GM08714 (cell line): ENCODE data around the gene NPAS3.

Experiments used
- H3K4me3 ChIP-seq: fragments of 200-500 bp; sonication (Bioruptor generic); 2 replicates; pipeline ENCODE4 v1.5.1; 2014; ENCODE audit warnings: mild to moderate bottlenecking, low read length, inconsistent platforms
- ZNF274 ChIP-seq: IDR thresholded peaks from 2 replicates; pipeline ENCODE4 v1.6.1; 2012; ENCODE audit warnings: mild to moderate bottlenecking, low read depth, low read length

NPAS3 gene

DNA sequence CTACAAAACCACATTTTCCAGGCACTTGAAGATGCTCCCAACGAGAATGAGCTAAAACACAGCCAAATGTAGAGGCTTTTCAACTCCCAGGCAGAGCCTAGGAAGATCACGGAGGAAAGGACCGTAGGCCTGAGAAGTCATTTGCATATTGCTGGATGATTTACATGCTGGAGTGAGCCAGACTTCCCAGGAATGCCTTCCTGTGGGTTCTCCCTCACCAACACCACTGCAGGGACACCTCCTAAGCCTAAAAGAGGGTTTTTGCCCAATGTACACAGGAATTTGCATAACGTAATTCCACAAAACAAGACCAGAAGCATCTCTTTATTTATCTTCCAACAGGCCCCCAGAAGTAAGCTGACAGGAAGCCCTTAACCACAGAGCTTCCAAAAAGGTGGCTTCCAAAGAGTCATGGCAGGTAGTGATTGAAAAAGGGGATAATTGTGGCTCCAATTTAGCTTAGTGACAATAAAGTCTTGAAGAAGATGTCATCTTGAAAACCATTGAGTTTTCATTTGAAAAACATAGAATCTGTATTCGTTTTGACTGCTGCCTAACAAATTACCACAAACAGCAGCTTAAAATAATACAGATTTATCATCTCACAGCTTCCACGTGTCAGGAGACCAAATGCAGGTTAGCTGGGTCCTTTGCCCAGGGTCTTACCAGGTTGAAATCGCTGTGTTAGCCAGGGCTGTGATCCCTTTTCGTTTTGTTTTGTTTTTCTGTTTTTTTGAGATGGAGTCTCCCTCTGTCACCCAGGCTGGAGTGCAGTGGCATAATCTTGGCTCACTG lies 896.0 kb downstream of the NPAS3 start:
- no peak for TF ChIP-seq ZNF274
- H3K4me3 ChIP-seq, result no peak overlapping the region

DNA sequence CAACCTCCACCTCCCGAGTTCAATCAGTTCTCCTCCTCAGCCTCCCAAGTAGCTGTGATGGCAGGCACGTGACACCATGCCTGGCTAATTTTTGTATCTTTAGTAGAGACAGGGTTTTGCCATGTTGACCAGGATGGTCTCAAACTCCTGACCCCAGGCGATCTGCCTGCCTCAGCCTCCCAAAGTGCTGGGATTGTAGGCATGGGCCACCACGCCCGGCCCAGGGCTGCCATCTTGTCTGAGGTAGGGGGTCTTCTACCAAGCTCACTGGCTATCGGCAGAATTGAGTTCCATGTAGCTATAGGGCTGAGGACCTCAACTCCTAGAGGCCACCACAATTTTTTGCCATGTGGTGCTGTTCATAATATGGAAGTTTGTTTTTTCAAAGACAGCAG lies 896.6 kb downstream of the NPAS3 start:
- no peak for TF ChIP-seq ZNF274
- no peak overlapping the region for H3K4me3 ChIP-seq

DNA sequence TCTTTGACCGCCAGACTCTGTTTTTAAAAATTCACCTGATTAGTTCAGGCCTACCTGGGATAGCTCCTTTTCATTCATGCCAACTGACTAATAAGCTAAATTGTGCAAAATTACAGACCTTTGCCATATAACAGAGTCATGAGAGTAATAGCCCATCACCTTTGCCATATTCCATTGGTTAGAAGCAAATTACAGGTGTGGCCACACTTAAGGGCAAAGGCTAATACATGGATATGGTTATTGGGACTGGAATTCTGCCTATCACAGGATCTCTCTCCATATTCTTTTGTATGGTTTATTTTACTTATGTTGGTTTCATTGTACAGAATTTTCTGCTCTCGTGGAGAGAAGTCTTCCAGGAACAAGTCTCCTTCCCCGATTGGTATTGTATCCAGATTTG lies 897.0 kb downstream of the NPAS3 start:
- TF ChIP-seq ZNF274, result no peak
- H3K4me3 ChIP-seq, result no peak overlapping the region

DNA sequence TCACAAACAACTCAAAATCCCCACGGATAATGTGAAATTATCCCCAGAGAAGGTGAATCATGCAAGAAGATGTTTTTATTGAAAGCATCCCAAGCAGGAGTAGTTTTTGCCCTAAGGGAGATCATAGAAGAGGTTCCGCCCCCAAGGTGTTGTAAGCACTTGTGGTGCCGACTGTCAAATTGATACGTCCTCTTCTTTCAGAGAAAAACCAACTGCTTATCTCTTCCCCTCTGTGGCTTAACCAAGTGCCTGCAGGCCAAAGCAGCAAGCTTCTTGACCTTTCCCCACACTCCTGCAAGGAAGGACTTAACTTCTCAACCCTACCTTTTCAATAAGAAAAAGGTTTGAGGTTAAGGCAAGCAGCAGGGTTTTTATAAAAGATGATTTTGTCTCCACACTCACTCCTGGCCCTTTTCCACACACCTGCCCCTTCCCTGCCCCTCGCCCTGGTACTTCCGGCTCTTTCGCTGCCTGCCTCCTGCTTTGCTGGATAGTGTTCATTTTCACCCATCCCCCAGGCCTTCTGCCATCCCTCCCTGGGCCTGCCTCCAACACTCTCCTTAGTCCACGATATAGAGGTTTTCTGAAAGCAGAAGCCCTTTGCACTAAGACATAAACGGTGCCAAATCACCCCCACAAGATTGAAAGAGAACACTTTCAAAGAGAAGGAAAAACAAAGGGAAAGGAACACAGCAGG lies 897.7 kb downstream of the NPAS3 start:
- no peak for TF ChIP-seq ZNF274
- H3K4me3 ChIP-seq, result no peak overlapping the region

GRCh38 chr14:33836900-33837577 lies 898.4 kb downstream of the NPAS3 start:
- TF ChIP-seq ZNF274, result no peak
- H3K4me3 ChIP-seq, result no peak overlapping the region

GRCh38 chr14:33837943-33838683 lies 899.4 kb downstream of the NPAS3 start:
- H3K4me3 ChIP-seq, result no peak overlapping the region
- TF ChIP-seq ZNF274, result no peak

- TF ChIP-seq ZNF274, result no peak
These were observed 900.8 kb downstream of the NPAS3 start for GRCh38 chr14:33839193-33840076.

GRCh38 chr14:33840797-33841196 lies 902.1 kb downstream of the NPAS3 start:
- no peak for TF ChIP-seq ZNF274
- H3K4me3 ChIP-seq, result no peak overlapping the region

More at GRCh38 chr14:33839193-33840076, 900.8 kb downstream of the NPAS3 start:
- H3K4me3 ChIP-seq, result no peak overlapping the region

- TF ChIP-seq ZNF274, result no peak
- H3K4me3 ChIP-seq, result no peak overlapping the region
These were observed 903.6 kb downstream of the NPAS3 start for GRCh38 chr14:33842299-33842698.

GRCh38 chr14:33844118-33844517 lies 905.4 kb downstream of the NPAS3 start:
- H3K4me3 ChIP-seq, result no peak overlapping the region
- TF ChIP-seq ZNF274, result no peak

GRCh38 chr14:33846100-33846824 lies 907.6 kb downstream of the NPAS3 start:
- no peak for TF ChIP-seq ZNF274

DNA sequence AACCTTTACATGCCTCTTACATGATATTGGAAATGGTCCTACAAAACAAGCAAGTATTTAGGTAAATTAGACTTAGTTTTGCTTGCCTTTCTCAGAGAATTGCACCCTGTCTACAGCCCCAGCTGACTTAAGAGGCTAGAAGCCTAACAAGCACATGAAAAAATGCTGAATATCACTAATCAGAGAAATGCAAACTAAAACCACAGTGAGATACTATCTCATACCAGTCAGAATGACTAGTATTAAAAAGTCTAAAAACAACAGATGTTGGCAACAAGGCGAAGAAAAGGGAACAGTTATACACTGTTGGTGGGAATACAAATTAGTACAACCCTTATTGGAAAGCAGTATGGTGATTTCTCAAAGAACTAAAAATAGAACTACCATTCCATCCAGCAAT lies 908.4 kb downstream of the NPAS3 start:
- no peak overlapping the region for H3K4me3 ChIP-seq
- no peak for TF ChIP-seq ZNF274

More at GRCh38 chr14:33846100-33846824, 907.6 kb downstream of the NPAS3 start:
- no peak overlapping the region for H3K4me3 ChIP-seq

GRCh38 chr14:33848009-33848408 lies 909.3 kb downstream of the NPAS3 start:
- no peak for TF ChIP-seq ZNF274
- H3K4me3 ChIP-seq, result no peak overlapping the region
